RPMI7951 (cell line): ENCODE data around the gene DIP2A. TPM values are rescaled to one million over a fixed set of nuclear protein-coding genes. Genes with fewer than 3 reads are reported as not detected.

Source experiments
- DNase-seq: peaks from one replicate; pipeline ENCODE4 v3.0.0-alpha.2; 2012; ENCODE audit warnings: low read depth
- total RNA-seq: library from RNA; depleted of rRNA; stranded (reverse); fragments of >200 nt; shearing (Covaris generic); gene quantifications from 2 replicates; pipeline ENCODE4 v1.2.3, GENCODE V29; 2014

The DIP2A gene
- total RNA-seq, 1 experiment from 2014 or later: 14.3 TPM

DNA sequence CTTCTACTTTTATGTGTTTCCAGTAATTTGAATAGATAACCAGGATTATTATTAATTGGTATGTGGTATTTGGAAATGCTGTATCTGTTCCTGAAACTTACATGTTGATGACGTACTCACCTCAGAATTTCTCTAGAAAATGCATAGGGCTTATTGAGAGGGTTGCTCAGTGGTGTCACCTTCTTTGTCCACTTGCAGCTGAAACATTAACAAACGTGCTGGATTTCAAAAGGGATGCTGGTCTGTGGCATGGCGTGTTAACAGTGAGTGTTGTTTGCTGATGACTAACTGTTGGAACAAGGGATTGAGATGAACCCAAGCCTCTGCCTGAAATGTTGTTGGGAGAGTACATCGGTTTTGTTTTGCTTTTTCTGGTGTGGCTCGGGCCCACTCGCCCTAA is 78.3 kb downstream of the DIP2A start:
- DNase-seq: no peak

DNA sequence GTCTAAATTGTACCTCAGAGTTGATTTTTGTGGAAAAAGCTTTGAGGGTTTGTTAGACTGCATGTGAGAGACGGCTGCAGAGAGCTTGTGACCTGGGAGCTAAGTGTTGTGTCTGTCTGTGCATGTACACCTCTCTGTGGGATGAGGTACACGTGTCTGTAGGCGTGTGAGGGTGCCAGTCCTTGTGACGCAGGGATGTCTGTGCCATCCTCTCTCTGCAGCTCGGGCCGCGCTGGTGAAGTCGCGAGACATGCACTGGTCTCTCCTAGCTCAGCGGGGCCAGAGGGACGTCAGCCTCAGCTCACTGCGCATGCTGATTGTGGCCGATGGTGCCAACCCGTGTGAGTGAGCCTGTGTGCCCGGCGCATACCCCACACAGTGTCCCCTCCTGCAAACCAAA is 79.6 kb downstream of the DIP2A start:
- no peak for DNase-seq

DNA sequence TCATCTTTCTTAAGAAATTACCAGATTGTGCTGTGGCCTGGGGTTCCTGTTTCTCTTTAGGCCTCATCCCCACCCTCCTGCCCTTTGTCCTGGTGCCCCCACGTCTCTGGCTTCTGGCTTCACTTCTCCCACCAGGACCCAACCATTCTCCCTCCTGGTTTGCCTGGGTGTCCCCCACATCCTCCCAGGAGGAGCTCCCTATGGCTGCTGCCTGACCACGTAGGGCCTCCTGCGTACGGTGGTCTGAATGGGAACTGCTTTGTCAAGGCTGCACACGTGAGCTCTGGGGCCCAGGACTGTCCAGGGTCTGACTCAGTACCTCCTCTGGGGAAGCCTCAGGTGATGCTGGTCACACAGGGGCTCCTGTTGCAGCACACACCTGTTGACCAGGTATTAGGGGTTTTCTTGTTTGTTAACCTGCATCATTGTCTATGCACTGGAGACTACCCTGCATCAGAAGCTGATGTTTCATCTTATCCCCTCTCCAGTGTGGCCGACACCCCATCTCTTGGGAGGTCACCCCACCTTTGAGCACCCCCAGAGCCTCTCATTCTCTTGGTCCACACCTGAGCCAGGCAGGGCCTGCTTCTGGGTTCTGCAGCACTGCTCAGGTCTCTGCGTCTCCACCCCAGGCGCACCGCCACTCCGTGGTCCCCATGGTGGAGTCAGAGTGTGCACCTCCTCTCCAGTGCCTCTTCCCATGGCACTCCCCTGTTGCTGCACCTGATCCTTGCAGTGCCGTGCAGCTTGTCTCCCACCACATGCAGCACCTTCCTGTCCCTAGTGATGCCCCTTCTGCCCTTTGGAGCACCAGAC is 80.4 kb downstream of the DIP2A start:
- DNase-seq: no peak

DNA sequence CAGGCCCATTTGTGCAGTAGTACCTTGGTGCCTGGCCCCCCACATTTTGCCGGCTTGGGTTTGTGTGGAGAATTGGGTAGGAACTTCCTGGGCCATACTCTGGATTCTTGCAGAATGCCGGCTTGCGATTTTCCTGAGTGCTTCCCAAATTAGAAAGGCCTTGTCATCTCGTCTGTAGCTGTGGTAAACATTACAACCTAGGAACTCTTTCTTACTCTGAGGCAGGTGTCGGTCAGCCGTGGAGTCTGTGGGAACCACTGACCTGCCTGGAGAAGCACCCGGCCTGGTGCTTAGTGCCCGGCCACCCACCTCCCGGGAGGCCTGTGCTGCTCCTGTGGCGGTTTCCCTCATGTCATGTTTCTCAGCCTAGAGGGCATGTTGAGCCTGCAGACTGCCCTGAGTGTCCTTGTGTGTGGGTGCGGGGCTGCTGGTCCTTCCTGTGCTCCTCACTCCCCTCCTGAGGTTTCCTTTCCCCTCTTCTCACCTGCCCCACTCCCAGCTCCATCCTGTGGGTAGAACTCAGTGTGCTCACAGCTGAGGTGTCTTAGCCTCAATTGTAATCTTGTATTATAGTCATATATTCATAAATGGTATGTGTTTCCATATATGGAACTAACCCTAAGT is 81.5 kb downstream of the DIP2A start:
- no peak for DNase-seq

DNA sequence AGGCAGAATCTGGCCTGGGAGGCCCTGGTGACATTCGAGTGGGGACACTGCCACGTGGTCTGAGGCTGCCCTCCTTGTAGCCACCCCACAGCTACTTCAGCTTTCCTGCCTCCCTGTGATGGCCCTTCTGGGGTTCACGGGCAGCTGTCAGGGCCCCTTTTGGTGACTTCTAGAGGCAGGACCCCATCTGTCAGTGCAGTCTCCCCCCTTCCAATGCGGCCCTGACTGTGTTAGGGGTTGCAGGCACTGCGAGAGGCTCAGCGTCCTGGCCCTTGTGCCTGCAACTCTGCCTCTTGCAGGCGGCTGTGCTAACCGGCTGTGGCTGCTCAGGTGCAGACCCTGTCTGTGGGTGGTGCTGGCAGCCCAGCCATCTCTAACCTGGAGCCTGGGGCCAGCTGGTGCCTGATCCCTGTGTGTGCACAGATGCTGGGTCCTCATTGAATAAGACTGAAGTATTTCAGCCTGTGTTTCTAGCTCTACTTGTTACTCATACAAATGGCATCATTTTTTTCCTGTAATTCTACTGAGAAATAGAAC is 84.0 kb downstream of the DIP2A start:
- no peak for DNase-seq

DNA sequence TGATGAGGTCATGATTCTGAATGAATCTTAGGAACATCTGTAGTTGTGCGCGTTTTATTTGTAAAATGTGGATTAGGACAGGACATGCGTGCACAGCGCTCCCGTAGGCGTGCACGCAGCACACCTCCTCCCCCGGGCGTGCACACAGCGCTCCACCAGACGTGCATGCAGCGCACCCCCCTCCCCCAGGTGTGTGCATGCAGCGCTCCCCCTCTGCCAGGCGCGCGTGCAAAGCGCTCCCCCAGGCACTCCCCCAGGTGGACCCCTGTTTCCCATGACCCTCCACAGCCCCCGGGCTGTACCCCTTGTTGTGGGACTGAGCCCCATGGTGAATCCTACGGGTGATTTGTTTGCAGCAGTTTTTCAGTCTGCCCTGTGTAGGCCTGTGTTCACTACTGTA is 84.6 kb downstream of the DIP2A start:
- DNase-seq: no peak

DNA sequence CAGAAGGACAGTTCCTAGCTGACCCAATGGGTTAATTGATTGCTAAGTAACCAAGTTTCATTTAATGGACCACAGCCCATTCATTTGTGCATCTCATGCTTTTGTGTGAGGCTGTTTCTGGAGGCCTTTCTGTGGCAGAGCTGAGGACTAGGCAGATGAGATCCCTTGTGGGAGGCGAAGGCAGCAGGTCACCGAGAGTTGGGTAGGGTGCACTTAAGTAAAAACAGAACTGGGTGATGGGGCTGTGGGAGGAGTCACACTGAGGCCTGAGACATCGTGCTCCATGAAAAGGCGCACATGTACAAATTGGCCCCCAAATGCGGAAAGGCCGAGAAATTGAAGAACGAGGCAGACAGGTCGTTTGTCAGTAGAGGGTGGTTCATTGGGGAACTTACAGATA is 85.3 kb downstream of the DIP2A start:
- DNase-seq: no peak

DNA sequence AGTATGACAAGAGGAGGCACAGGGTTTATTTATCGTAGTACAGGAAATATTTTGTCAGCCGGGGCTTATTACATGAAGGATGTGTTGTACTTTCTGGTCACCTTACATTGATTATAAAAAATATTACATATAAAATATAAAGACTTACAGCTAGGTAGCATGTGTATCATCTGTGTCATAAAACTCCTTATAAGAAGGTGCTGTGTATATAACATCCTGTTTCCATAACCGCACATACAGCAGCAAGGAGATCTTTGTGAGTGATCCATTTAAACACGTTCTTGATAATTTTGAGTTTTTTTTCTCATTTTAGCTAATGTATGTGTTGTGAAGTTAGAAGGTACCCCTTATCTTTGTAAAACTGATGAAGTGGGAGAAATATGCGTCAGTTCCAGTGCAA is 86.1 kb downstream of the DIP2A start:
- DNase-seq: no peak

DNA sequence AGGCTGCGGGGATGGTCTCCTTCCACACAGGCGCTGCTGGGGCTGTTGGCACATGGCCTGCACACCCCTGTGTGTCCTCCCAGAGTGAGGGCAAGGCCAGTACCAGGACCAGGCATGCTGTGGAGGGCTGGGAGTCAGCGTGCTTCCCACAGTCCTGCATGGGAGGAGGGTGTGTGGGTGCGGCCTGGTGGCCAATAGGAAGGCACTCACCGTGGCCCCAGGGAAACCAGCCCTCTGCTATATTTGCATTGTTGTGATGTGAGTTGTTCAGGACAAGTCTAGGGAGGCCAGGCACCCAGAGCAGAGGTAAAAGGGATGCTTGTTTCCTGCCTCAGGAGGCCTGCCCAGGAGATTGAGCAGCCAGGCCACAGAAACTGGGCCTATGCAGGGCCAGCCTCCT is 86.7 kb downstream of the DIP2A start:
- no peak for DNase-seq

DNA sequence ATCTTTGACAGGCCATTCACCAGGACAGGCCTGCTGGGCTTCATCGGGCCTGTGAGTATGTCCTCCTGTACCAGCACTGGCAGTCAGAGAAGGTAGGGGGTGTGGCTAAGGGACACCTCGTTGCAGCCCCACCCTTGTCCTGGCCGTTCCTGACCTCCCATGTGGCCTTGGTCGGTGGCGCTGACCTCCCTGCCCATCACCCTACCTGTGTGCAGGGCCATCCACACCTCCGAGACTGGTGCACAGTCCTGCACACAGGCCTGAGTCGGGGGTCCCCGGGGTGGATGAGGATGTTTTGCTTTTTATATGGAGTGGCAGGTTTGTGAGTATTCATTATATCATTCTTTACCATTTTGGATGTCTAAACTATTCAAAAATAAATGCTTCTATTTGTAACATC is 87.2 kb downstream of the DIP2A start:
- DNase-seq: no peak

DNA sequence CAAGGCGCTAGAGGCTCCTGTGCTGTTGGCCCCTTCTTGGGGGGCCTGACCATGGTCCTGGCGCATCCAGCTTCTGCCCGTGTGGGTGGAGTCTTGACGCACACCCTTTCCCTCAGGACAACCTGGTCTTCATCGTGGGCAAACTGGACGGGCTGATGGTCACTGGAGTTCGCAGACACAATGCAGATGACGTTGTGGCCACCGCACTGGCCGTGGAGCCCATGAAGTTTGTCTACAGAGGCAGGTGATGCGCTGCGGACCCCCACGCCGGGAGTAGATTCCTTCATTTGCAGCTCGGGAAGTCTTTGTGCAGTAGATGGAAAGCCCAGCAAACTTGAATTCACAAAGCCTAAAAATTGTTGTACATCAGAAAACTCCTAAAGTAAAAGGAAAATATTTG is 88.1 kb downstream of the DIP2A start:
- DNase-seq: no peak

DNA sequence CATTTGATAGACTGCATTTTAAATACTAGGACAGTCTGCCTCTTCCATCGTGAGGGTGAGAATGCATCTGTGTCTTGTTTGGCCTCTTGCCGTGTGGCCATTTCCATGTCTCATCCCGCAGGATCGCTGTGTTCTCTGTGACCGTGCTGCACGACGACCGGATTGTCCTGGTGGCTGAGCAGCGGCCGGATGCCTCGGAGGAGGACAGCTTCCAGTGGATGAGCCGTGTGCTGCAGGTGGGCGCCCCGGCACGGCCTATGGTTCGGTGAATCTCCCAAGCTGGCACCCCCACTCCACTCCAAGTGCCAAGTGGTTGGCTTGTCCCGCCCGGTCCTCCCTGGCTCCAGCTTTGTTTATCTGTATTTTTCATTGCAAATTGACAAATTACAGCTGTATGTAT is 91.0 kb downstream of the DIP2A start:
- no peak for DNase-seq

DNA sequence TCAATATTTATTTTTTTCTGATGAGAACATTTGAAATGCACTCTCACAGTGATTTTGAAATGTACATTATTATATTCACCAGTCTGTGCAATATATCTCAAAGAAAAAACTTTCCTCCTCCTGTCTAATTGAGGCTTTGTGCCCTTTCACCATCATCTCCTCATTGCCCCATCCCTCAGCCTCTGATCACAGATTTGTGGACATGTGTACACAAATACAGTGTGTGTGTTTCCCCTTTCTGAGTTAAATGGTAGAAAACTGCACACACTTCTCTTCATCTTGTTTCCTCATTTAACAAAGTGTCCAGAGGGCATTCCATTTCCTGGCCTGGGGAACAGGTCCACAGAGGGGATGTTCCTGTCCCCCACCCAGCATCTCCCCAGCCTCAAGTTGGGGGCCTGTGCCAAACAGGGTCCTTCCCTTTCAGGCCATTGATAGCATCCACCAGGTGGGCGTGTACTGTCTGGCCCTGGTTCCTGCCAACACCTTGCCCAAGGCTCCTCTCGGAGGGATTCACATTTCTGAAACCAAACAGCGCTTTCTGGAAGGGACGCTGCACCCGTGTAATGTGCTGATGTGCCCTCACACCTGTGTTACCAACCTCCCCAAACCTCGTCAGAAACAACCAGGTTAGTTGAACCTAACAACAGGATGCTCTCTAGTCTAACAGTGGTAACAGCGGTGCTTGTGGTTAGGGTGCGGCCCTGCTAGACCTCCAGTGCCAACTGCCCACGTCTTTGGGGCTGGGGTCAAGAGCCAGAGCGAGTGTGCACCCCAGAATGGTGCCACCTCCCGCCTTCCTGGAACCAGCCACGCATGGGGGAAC is 91.6 kb downstream of the DIP2A start:
- DNase-seq: no peak

DNA sequence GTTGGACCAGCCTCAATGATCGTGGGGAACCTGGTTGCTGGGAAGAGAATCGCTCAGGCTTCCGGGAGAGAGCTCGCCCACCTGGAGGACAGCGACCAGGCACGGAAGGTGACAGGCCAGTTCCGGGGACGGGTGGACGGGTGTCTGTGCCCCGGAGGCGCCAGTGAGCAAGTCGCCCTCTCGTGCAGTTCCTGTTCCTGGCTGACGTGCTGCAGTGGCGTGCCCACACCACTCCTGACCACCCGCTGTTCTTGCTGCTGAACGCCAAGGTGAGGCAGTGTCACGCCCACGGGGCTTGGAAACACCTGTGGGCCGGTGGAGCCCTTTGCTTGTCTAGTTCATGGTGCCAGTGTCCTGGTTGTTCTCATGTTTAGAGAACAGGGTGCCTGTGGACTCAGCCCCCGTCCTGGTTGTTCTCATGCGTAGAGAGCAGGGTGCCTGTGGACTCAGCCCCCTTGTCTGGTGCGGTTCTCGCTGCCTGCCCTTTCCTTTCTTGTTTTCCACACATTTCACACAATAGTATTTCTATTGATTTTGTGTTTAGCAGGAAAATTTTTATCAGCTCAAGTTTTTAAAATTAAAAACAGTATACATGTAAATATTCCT is 93.0 kb downstream of the DIP2A start:
- DNase-seq: no peak

DNA sequence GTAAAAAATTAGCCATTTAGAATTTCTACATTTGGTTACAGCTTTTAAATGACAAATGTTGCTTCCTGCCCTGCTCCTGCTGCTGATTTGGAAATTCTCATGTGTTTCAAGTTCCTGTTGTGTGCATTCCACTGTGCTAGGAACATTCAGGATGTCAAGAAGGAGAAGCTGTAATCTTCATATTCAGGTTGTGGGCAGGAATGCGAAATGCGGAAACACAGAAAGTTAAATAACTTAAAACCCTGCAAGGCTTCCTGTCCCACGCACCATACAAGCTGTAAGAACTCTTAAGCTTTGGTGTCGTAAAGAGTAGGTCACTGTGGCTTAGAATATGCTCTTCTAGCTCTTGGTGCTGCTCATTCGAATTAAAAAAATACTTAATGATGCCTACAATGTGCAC is 93.6 kb downstream of the DIP2A start:
- DNase-seq: no peak

DNA sequence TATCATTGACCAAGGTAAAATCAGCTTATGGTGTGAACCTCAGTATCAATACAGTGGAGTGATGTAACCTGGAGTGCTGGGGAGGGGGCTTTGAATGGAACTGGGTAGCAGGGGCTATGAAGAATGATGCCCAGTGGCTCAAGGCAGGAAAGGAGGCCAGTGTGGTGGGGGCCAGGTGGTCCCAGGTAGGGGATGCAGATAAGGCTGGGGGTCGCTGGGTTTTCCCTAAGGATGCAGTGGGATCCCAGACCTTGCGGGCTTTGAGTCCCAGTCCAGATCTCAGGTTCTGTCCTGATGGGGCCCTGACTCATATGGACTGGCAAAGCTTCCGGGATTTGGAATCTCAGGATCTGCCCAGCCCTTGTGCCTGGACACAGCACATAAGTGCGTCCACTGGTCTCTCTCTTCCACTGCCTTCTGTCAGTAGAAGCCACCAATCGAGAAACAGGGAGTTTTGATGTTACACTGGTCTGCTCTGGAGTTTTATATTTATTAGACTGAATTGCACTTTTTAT is 94.2 kb downstream of the DIP2A start:
- DNase-seq: no peak

DNA sequence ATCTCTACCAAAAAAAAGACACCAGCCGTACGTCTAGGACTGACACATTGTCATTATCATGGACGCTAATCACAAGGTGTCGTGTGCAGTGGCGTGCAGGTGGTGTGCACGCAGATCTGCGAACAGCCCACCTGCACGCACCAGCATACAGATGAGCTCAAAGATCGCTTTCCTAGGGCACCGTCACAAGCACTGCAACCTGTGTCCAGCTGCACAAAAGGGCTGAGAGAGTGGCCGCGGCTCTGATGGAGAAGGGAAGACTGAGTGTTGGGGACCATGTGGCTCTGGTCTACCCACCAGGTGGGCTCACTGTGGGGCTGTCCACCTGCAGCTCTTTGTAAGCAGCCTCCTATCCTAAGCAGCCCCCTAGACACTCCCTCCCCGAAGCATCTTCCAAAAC is 95.3 kb downstream of the DIP2A start:
- no peak for DNase-seq

DNA sequence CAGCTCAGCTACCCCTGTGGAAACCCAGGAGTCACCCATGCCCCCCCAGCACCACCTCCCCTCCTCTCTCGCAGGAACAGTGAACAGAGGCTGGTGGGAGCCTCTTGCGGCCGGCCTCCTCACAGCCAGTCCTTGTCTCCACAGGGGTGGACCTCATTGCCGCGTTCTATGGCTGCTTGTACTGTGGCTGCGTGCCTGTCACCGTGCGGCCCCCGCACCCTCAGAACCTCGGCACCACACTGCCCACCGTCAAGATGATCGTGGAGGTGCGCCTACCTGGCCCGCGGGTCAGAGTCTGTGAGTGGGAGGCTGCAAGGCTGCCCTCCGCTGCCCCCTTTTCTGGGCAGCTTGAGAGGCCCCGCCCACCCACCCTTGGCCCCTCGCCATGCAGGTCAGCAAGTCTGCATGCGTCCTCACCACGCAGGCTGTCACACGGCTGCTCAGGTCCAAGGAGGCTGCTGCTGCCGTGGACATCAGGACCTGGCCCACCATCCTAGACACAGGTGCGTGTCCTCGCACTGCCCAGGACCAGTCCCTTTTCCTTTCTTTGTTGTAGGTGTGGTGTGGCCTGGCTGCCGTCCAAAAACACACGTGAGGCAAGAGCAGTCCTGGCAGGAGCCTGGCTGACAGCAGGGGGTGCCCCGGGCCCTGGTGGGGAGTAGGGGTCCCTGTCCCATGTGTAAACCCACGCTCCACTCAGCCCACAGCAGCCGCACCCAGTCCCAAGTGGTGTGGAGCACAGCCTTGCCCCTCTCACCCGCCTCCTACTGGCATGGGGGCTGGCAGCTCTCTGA is 95.9 kb downstream of the DIP2A start:
- no peak for DNase-seq

DNA sequence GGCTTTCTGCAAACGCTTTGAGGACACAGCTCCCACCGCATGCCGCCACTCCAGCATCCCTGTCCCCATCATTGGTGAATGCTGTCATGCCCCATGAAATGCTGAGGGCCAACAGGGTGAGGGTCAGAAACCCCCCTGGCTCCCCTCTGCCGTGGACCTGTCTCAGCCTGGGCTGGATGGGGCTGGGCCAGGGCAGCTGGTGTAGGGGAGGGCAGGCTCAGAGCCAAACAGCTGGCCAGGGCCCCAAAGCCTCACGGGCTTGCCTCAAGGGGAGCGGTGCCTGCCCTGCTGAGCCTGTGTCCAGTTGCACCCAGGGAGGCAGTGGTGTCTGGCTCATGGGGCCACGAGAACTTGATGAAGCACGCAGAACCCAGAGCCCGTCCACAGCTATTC is 96.5 kb downstream of the DIP2A start:
- no peak for DNase-seq

DNA sequence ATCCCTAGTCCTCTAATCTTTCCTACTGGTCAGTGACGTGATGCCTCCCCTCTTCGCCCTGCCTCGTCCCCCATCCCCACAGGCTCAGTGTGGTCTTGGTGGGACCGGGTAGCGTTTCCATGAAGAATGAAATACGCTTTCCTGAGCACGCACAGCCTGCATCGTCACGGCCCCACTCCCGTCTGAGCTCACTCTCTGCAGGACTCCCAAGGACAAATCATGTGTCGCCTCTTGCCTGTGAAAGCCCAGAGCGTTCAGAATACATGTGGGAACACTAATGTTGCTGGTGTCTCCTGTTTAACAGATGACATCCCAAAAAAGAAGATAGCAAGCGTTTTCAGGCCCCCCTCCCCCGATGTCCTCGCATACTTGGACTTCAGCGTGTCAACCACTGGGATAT is 97.0 kb downstream of the DIP2A start:
- DNase-seq: no peak

DNA sequence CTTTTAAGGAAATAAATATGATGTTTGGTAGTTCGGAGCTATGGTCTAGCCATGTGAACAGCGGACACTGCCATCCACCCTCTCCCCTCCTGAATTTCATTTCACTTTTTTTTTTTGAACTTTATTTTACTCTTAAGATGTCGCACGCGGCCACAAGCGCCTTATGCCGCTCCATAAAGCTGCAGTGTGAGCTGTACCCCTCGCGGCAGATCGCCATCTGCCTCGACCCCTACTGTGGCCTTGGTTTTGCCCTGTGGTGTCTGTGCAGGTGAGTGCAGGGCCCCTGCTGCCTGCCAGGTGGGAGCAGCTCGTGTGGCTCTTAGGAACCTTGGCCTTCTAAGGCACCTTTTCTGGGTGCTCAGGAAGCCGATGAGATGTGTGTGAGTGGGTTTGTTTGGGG is 98.1 kb downstream of the DIP2A start:
- no peak for DNase-seq
